Aortic smooth muscle cell (primary cell): Measurements from ENCODE around the gene TEF. TPM values are rescaled to one million over a fixed set of nuclear protein-coding genes. Genes with fewer than 3 reads are reported as not detected.

ENCODE experiments used
- total RNA-seq: library from RNA; depleted of rRNA; stranded (reverse); fragments of >200 nt; gene quantifications from 2 replicates; pipeline ENCODE4 v1.2.3, GENCODE V29; 2014

Gene TEF, protein sequence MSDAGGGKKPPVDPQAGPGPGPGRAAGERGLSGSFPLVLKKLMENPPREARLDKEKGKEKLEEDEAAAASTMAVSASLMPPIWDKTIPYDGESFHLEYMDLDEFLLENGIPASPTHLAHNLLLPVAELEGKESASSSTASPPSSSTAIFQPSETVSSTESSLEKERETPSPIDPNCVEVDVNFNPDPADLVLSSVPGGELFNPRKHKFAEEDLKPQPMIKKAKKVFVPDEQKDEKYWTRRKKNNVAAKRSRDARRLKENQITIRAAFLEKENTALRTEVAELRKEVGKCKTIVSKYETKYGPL
- 10.8 and 12.1 TPM in 2 replicates for total RNA-seq

DNA sequence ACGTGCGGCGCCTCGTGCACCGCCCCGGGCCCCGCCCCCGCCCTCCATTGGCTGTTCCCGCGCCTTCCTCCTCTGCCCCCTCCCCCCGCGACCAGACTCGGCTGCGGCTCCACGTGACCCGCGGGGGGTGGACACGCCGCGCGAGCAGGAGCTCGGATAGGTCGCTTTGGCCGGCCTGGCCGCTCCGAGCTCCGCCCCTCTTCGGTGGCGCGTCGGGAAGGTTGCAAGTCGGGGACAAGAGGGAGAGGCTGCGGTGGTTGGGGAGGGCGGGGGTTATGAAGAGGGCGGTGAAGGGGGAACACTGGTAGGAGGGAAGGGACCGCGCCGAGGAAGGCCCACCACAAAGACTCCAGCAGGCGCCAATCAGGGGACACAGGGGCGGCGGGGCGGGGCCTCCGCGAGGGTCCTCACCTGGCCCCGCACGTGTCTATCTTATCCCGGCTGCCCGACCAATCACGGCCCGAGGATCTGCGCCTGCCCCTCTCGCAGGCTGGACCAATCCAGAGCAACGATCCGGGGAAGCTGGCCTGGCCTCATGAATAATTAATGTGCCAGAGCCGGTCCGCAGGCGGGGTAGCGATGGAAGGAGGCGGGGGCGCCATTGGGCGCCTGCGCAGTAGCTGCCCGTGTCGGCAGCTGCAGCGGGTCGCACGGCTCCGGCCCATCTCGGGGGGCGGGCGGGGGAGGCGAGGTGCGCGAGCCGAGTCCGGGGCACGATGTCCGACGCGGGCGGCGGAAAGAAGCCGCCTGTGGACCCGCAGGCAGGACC, at the start of gene TEF:
Gene TEF, plus strand, starts transcription at position 614 of the 769 bp plus-strand sequence. Its CDS starts 103 bp downstream, at position 717.

DNA sequence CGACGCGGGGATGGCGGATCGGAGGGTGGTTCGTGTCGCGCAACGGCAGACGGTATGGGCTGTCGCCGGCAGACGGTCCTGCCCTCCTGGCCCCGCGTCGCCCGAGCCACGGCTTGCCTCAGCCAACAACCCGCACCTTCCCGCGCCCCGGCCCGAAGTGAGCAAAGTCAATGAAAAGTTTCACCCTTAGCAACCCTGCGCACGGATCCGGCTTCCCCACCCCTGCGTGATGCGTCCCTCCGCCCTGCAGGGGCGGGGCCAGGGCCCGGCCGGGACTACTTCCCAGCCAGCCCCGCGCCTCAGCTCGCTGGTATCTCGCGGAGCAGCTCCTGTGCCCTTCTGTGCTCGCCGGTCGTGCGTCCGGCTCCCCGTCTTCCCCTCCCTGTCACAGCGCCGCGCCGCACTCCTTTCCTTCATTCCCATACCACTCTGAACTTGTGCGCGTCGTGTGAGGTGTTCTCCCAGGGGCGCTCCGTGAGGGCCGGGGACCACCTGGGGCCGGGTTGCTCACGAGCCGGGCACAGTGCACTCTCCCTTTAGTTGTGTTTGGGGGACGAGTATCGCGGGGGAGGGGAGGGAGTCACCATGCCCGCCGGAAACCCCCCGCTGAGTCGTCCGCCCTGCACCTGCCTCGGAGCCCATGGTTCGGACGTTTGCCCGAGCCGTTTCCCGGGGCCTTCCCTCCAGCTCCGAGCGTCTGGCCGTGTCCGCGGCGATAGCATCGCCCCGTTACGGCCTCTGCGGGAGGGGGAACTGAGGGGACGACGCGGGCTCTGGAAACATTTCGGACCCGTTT, 65.1 kb downstream of the TEF start, which contains the start of gene TOB2:
Gene TOB2, minus strand, starts transcription at position 163 of the 796 bp plus-strand sequence. CDS start 9,456 bp downstream, outside the sequence.

Other genes with a start within 250 kb of the TEF start
- 21.5 and 23.6 TPM in 2 replicates for gene L3MBTL2, start 176.6 kb upstream of the TEF start, total RNA-seq
- gene CHADL, start 141.0 kb upstream of the TEF start, total RNA-seq, result 0.66 and 0.81 TPM in 2 replicates
- 38.1 and 62.0 TPM in 2 replicates for gene RANGAP1, start 95.8 kb upstream of the TEF start, total RNA-seq
- gene ZC3H7B, start 80.4 kb upstream of the TEF start, total RNA-seq, result 46.5 and 47.9 TPM in 2 replicates
- gene TOB2, start 64.9 kb downstream of the TEF start, total RNA-seq, result 12.2 and 12.5 TPM in 2 replicates
- gene PHF5A, start 86.8 kb downstream of the TEF start, total RNA-seq, result 51.9 and 53.2 TPM in 2 replicates
- gene ACO2, start 87.2 kb downstream of the TEF start, total RNA-seq, result 65.3 and 81.6 TPM in 2 replicates
- gene POLR3H, start 162.5 kb downstream of the TEF start, total RNA-seq, result 24.9 and 27.0 TPM in 2 replicates
- gene CSDC2, start 179.1 kb downstream of the TEF start, total RNA-seq, result 2.5 and 4.7 TPM in 2 replicates
- gene PMM1, start 207.9 kb downstream of the TEF start, total RNA-seq, result 16.2 and 23.6 TPM in 2 replicates
- gene DESI1, start 239.1 kb downstream of the TEF start, total RNA-seq, result 10.4 and 11.1 TPM in 2 replicates
- 338 and 357 TPM in 2 replicates for gene XRCC6, start 239.4 kb downstream of the TEF start, total RNA-seq